Tibial nerve (tissue), 4 donors: ENCODE results near the gene NKX3-2.

Source experiments
- CTCF ChIP-seq, 5 experiments: fragments of 200-600 bp in 3 of 5; fragments of 450-650 bp in 2 of 5; sonication (generic) in 3 of 5; IDR thresholded peaks; one replicate each; pipeline ENCODE4 v1.5.1; 2016 to 2019; ENCODE audit warnings: antibody characterized with exemption in 5 of 5, mild to moderate bottlenecking in 3 of 5, moderate library complexity in 2 of 5
- EP300 ChIP-seq, 2 donors: sonication (generic); formaldehyde crosslinking; IDR thresholded peaks; one replicate each; pipeline ENCODE4 v1.6.1; 2017; ENCODE audit warnings: antibody characterized with exemption in 2 of 2, mild to moderate bottlenecking in 1 of 2
- POLR2A ChIP-seq, 2 donors: fragments of 450-650 bp; IDR thresholded peaks; one replicate each; pipeline ENCODE4 v1.6.1; 2017; ENCODE audit warnings: antibody characterized with exemption in 2 of 2, mild to moderate bottlenecking in 2 of 2, moderate library complexity in 2 of 2

- no peak for TF ChIP-seq CTCF (IDR thresholded peaks at IDR 0.05)
- TF ChIP-seq POLR2A (IDR thresholded peaks at IDR 0.05), result no peak
- no peak for TF ChIP-seq EP300 (IDR thresholded peaks at IDR 0.05)
These were observed 13.3 kb downstream of the NKX3-2 start for GRCh38 chr4:13530823-13531624.
